ENCODE results near the gene OR5AC2. TPM values are rescaled to one million over a fixed set of nuclear protein-coding genes. Genes with fewer than 3 reads are reported as not detected.

OR5AC2 gene, protein sequence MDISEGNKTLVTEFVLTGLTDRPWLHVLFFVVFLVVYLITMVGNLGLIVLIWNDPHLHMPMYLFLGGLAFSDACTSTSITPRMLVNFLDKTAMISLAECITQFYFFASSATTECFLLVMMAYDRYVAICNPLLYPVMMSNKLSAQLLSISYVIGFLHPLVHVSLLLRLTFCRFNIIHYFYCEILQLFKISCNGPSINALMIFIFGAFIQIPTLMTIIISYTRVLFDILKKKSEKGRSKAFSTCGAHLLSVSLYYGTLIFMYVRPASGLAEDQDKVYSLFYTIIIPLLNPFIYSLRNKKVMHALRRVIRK
- not detected in 2 replicates for polyA plus RNA-seq (2012; rRNA removed)
- not detected in 2 replicates for polyA plus RNA-seq (2012; cell fraction: cytosol; rRNA removed)
- not detected in 2 replicates for polyA plus RNA-seq (2012; cell fraction: nucleus; rRNA removed)

DNA sequence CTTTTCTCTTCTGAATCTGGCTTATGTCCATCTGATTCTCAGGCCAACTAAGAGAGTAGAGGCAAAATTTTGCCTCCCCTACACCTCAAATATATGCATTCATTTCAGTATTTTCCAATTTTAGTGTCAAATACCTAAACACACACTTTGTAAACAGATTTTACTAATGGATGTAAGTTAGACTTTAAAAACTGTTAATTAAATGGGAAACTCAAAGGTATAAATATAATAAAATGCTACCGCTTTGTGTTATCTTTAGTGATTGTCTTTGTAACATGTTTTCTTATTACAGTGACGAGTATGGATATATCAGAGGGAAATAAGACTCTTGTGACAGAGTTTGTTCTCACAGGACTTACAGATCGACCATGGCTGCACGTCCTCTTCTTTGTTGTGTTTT lies at the start of gene OR5AC2:
TSS of gene OR5AC2 (plus strand) at position 301 of the 400 bp plus-strand sequence. CDS start at position 301, 0 bp downstream.
- no peak within 1 kb of the TSS for H3K27ac ChIP-seq (ENCODE audit: low read depth in 2 of 2, low read length in 1 of 2)
- WGBS (ENCODE audit: low lambda C conversion rate): 12% methylated on average over 4 of the region's 4 CpGs

DNA sequence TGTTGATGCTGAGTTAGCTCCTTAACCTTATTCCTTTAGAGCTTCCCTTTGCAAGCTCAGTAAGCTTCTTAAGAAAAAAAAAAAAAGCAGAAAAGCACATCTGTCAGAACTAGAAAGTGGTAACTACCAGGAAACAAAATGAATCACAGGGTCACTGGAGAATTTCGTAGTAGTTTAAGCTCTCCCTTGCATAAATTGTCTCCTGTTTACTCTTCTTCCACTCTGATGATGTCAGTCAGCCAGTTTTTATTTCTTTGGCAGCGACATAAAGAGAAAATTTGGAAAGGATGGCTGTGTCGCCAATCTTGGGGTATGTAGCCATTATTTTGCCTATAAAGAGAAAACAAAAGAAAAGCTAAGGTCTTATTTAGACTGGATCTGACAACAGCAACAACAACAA lies 48.7 kb upstream of the OR5AC2 start:
- Histone ChIP-seq H4K20me1 (ENCODE audit: insufficient read depth) (no peaks in the 10 kb centered on the region), H3K27ac (ENCODE audit: low read depth in 2 of 2, low read length in 1 of 2) (no peak overlapping the region), H3K4me2 (no peak overlapping the region), H3K4me3 (ENCODE audit: low read depth in 2 of 2, low read length in 1 of 2) (no peak overlapping the region), H3K9me3 (no peaks in the 10 kb centered on the region), H3K27me3 (ENCODE audit: insufficient read depth) (no peaks in the 10 kb centered on the region), H3F3A (replicated peaks; ENCODE audit: insufficient read depth) (no peaks in the 10 kb centered on the region), H3K4me1 (ENCODE audit: control insufficient read depth in 1 of 2, insufficient read depth in 2 of 2, low read depth in 1 of 2, low read length in 1 of 2) (no peaks in the 10 kb centered on the region; a peak in 1 of 4 replicates), H2AFZ (ENCODE audit: low read depth) (no peak overlapping the region), H3K9me2 (no peaks in the 10 kb centered on the region), H3K9ac (no peak overlapping the region), H3K79me2 (ENCODE audit: insufficient read depth) (no peaks in the 10 kb centered on the region), H3K36me3 (replicated peaks in 1 of 2; ENCODE audit: control insufficient read depth in 1 of 2, insufficient read depth in 2 of 2, low read length in 1 of 2) (no peaks in the 10 kb centered on the region)
- DNase-seq: no peak
- POLR2A ChIA-PET: no interaction called here
- CTCF ChIA-PET: interaction anchor here (0.5 to 7.9 kb wide), 17 partner anchors 9 to 1217 kb away, joined by 3 to 82 read pairs (median 4); no protein-coding TSS in a partner anchor
- WGBS (ENCODE audit: low lambda C conversion rate): 21% methylated on average over 3 of the region's 3 CpGs
- TF ChIP-seq YY1 (IDR thresholded peaks at IDR 0.05; ENCODE audit: low read depth) (no peak), TAF1 (IDR thresholded peaks at IDR 0.05; ENCODE audit: borderline replicate concordance, low read depth, low read length) (no peak), MXI1 (IDR thresholded peaks at IDR 0.05; ENCODE audit: low read depth, low read length) (no peak), NFIC (IDR thresholded peaks at IDR 0.05; ENCODE audit: borderline replicate concordance) (no peak), POLR2AphosphoS5 (IDR thresholded peaks at IDR 0.05; ENCODE audit: low read depth, low read length) (no peak), RCOR1 (IDR thresholded peaks at IDR 0.05; ENCODE audit: low read length) (no peak), MEF2A (IDR thresholded peaks at IDR 0.05; ENCODE audit: borderline replicate concordance, low read depth) (no peak), JUND (IDR thresholded peaks at IDR 0.05) (no peak), EP300 (IDR thresholded peaks at IDR 0.05; ENCODE audit: borderline replicate concordance in 1 of 2, low read depth in 1 of 2, low read length in 1 of 2) (no peak), TCF12 (IDR thresholded peaks at IDR 0.05) (no peak)
- TF ChIP-seq, protein P1, sequence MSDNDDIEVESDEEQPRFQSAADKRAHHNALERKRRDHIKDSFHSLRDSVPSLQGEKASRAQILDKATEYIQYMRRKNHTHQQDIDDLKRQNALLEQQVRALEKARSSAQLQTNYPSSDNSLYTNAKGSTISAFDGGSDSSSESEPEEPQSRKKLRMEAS (IDR thresholded peaks at IDR 0.05; ENCODE audit: low read depth): no peak
- TF ChIP-seq, protein P2, sequence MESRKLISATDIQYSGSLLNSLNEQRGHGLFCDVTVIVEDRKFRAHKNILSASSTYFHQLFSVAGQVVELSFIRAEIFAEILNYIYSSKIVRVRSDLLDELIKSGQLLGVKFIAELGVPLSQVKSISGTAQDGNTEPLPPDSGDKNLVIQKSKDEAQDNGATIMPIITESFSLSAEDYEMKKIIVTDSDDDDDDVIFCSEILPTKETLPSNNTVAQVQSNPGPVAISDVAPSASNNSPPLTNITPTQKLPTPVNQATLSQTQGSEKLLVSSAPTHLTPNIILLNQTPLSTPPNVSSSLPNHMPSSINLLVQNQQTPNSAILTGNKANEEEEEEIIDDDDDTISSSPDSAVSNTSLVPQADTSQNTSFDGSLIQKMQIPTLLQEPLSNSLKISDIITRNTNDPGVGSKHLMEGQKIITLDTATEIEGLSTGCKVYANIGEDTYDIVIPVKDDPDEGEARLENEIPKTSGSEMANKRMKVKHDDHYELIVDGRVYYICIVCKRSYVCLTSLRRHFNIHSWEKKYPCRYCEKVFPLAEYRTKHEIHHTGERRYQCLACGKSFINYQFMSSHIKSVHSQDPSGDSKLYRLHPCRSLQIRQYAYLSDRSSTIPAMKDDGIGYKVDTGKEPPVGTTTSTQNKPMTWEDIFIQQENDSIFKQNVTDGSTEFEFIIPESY (IDR thresholded peaks at IDR 0.05; ENCODE audit: borderline replicate concordance, low read depth): no peak
- TF ChIP-seq, protein P3, sequence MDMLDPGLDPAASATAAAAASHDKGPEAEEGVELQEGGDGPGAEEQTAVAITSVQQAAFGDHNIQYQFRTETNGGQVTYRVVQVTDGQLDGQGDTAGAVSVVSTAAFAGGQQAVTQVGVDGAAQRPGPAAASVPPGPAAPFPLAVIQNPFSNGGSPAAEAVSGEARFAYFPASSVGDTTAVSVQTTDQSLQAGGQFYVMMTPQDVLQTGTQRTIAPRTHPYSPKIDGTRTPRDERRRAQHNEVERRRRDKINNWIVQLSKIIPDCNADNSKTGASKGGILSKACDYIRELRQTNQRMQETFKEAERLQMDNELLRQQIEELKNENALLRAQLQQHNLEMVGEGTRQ (IDR thresholded peaks at IDR 0.05; ENCODE audit: borderline replicate concordance, low read depth, low read length): no peak
- TF ChIP-seq, protein P4, sequence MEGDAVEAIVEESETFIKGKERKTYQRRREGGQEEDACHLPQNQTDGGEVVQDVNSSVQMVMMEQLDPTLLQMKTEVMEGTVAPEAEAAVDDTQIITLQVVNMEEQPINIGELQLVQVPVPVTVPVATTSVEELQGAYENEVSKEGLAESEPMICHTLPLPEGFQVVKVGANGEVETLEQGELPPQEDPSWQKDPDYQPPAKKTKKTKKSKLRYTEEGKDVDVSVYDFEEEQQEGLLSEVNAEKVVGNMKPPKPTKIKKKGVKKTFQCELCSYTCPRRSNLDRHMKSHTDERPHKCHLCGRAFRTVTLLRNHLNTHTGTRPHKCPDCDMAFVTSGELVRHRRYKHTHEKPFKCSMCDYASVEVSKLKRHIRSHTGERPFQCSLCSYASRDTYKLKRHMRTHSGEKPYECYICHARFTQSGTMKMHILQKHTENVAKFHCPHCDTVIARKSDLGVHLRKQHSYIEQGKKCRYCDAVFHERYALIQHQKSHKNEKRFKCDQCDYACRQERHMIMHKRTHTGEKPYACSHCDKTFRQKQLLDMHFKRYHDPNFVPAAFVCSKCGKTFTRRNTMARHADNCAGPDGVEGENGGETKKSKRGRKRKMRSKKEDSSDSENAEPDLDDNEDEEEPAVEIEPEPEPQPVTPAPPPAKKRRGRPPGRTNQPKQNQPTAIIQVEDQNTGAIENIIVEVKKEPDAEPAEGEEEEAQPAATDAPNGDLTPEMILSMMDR (IDR thresholded peaks at IDR 0.05): no peak

More for the DNA sequence above, at the start of gene OR5AC2:
- Histone ChIP-seq H3F3A (replicated peaks; ENCODE audit: insufficient read depth) (no peaks in the 10 kb centered on the region), H3K9me2 (no peaks in the 10 kb centered on the region), H3K9ac (no peak within 1 kb of the TSS), H3K4me2 (no peak within 1 kb of the TSS), H3K36me3 (replicated peaks in 1 of 2; ENCODE audit: control insufficient read depth in 1 of 2, insufficient read depth in 2 of 2, low read length in 1 of 2) (no peaks in the 10 kb centered on the region), H3K4me3 (ENCODE audit: low read depth in 2 of 2, low read length in 1 of 2) (no peak within 1 kb of the TSS), H2AFZ (ENCODE audit: low read depth) (no peak within 1 kb of the TSS), H3K27me3 (ENCODE audit: insufficient read depth) (no peaks in the 10 kb centered on the region), H3K9me3 (no peaks in the 10 kb centered on the region; the same call in 1 of the 2 replicates), H3K4me1 (ENCODE audit: control insufficient read depth in 1 of 2, insufficient read depth in 2 of 2, low read depth in 1 of 2, low read length in 1 of 2) (no peaks in the 10 kb centered on the region), H3K79me2 (ENCODE audit: insufficient read depth) (no peaks in the 10 kb centered on the region), H4K20me1 (ENCODE audit: insufficient read depth) (no peaks in the 10 kb centered on the region)
- ChIA-PET CTCF (no interaction called here), POLR2A (no interaction called here)
- no peak for TF ChIP-seq EZH2phosphoT487 (IDR thresholded peaks at IDR 0.05; ENCODE audit: borderline replicate concordance, low read depth)
- TF ChIP-seq CHD2 (IDR thresholded peaks at IDR 0.05; ENCODE audit: low read length, partially characterized antibody): no peak
- no peak for TF ChIP-seq GABPA (IDR thresholded peaks at IDR 0.05; ENCODE audit: low read depth)
- no peak for TF ChIP-seq SMC3 (IDR thresholded peaks at IDR 0.05; ENCODE audit: low read depth, low read length)
- TF ChIP-seq ELF1 (IDR thresholded peaks at IDR 0.05): no peak
- no peak for TF ChIP-seq YY1 (IDR thresholded peaks at IDR 0.05; ENCODE audit: low read depth)
- TF ChIP-seq, protein P5, sequence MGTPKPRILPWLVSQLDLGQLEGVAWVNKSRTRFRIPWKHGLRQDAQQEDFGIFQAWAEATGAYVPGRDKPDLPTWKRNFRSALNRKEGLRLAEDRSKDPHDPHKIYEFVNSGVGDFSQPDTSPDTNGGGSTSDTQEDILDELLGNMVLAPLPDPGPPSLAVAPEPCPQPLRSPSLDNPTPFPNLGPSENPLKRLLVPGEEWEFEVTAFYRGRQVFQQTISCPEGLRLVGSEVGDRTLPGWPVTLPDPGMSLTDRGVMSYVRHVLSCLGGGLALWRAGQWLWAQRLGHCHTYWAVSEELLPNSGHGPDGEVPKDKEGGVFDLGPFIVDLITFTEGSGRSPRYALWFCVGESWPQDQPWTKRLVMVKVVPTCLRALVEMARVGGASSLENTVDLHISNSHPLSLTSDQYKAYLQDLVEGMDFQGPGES (IDR thresholded peaks at IDR 0.05; ENCODE audit: low read depth, low read length): no peak
- no peak for DNase-seq

All from SK-N-SH (cell line).